SHP77 (cell line): ENCODE measurements around the gene COL5A1.

Experiments
- DNase-seq, 2 experiments: peaks; one replicate each; lab custom pipeline; 2025; lab: John Stamatoyannopoulos, UW

The COL5A1 gene

DNA sequence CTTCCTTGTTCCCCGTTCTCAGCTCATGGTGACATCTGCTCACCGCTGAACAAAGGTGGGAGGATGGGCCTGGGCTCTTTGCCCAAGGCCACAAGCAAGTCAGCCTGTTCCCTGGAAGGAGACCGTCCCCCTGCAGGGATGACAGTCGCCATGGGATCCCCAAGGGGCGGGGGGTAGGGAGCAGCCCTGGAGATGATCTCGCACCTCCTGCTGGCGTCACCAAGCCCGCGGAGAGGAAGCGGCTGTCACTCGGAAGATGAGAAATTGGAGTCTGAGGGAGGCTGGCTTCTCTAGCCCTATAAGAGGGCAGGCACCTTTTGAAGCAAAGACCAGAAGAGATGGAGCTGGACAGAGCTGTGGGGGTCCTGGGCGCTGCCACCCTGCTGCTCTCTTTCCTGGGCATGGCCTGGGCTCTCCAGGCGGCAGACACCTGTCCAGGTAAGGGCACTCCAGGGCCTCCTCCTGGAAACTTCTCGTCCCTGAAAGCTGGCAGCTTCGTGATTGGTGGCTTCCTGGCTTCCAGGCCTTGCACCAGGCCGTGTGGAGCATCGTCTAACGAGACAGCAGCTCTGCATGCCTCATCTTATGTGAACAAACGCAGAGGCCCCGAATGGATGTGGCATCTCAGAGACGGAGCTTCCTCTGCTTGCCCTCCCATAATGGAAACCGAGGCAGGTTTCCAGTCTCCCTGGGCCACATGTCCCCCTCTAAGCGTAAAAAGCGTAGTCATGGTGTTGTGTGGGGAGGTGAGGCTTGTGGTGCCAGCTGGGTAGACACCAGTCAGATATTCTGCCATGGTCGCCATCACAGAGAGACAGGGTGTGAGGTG lies 239.1 kb downstream of the COL5A1 start, which contains the start of gene FCN2:
Gene FCN2 (plus strand): TSS at position 327 of the 829 bp plus-strand sequence. CDS start 12 bp downstream, at position 339.
- no peak for DNase-seq

GRCh38 chr9:134881313-134881670 lies 239.7 kb downstream of the COL5A1 start:
- no peak for DNase-seq

DNA sequence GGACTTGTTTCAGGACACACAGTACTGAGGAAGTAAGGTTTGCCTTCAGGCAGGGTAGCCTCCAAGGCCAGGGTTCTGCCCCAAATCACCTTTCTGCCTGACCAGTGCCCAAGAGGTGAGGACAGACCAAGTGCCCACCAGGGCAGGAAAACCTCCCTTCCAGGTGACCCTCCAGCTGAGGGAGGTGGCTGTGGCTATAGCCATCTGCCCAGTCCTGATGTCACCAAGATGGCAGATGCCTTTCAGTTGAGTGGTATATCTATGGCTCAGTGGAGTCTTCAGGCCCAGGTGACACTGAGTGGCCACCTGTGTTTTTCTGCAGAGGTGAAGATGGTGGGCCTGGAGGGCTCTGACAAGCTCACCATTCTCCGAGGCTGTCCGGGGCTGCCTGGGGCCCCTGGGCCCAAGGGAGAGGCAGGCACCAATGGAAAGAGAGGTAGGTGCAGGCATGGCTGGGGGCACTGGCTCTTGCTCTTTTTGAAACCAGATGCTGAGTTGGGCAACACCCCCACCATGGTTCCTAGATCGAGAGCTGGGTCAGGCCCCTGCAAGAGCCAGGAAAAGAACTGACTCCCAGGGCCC lies 240.7 kb downstream of the COL5A1 start:
- no peak for DNase-seq

- DNase-seq, result no peak
Observed at GRCh38 chr9:134883040-134883782, 241.6 kb downstream of the COL5A1 start.

- no peak for DNase-seq
Observed at GRCh38 chr9:134884492-134884891, 242.9 kb downstream of the COL5A1 start.

DNA sequence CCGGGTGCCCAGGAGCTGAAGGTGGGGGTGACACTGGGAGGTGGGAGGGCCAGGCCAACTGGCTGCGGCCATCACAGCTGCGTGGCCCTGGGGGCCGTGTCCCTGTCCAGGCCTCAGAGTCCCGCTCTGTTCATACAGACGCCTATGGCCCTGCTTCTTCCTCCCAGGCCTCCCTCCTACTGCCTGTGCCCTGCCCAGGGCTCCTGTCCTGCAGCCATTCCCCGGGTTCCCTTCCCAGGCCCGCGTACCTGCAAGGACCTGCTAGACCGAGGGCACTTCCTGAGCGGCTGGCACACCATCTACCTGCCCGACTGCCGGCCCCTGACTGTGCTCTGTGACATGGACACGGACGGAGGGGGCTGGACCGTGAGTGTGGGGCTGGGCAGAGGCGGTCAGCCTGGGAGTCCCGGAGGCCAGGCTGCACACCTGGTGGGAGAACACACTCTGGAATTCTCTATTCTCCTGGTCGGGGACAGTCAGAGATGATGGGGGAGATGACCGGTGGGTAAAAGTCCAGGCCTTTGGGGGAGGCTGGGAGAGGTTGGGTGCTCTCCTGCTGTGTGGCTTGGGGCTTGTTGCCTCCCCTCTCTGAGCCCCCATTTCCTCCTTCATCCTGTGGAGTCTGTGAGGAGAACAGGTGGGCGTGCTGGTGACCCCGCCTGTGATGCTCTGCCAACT lies 243.5 kb downstream of the COL5A1 start:
- DNase-seq, result no peak

GRCh38 chr9:134885679-134886412 lies 244.2 kb downstream of the COL5A1 start:
- no peak for DNase-seq

- no peak for DNase-seq
Observed at GRCh38 chr9:134886413-134886913, 244.9 kb downstream of the COL5A1 start.

GRCh38 chr9:134887219-134887618 lies 245.6 kb downstream of the COL5A1 start:
- no peak for DNase-seq

DNA sequence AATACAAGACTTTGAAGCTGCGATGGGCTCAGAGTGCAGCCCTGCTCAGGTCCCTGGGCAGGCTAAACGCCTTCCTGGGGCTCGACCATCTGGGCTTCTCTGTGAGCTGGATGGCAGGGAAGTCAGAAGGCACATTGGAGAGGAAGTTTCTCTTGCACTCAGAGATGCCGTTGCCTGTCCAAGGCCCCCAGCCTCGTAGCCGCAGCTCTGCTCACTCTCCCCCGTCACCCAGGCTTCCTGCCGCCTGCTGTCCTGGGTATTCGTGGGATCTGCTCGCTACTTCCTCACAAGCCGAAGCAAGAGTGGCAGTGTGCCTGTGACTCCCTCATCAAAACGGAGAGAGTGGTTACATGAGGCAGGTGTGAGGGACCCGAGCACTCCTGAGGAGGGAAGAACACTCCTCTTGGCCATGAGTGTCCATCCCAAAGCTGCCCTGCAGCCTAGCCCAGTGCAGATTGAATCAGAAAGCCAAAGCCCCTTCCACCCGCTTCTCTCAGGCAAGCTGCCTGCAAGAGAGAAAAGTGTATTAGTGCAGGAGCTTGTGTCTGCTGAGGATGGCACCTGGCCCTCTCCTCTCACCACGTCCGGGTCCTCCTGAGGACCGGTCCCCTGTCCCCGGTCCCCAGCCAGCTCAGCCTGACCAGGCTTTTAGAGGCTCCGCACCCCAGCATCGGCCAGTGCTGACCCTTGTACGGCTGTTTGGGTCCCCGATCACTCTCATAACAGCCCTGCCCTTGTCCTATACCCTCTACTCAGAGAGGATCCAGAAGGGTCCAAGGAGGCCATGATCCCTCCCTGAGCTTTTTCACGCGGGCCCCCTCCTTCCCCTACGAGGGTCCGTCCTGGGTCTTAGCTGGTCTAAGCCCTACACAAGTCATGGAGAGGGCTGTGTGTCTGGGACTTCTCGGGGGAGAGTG lies 246.3 kb downstream of the COL5A1 start:
- DNase-seq, result no peak

GRCh38 chr9:134888603-134889190 lies 247.1 kb downstream of the COL5A1 start:
- no peak for DNase-seq

DNA sequence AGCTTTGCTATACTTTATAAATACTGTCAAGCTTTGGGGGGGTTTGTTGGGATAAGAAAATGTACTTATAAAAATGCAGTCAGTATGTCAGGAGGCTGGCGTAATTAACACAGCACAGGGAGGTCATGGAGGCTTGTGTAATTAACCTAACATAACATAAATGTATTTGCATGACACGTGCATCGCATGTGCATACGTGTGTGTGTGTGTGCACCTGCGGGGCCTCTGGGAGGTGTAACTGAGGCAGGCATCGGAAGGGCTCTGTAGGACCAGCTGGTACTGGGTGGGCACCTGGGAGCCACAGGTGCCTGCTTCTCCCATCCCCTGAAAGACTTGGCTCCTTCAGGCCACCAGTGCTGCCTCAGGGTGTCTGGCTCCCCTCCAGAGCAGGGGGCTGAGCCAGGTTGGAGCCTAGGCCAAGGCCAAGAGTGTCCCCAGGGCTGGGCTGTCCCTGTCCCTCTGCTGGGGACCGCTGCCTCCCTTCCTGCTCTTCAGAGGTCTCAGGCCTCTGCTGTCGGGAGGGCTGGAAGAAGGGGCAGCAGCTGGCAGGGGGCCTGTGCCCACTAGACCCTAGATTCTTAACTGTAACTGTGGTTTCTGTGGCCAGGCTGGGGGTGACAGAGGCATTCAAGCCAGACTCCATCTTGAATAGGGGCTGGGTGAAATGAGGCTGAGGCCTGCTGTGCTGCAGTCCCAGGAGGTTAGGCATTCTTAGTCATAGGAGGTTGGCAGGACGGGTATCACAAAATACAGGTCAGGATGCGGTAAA lies 248.0 kb downstream of the COL5A1 start:
- DNase-seq, result no peak

- no peak for DNase-seq
Observed at GRCh38 chr9:134890155-134890495, 248.5 kb downstream of the COL5A1 start.

GRCh38 chr9:134891053-134891452 lies 249.4 kb downstream of the COL5A1 start:
- no peak for DNase-seq

DNA sequence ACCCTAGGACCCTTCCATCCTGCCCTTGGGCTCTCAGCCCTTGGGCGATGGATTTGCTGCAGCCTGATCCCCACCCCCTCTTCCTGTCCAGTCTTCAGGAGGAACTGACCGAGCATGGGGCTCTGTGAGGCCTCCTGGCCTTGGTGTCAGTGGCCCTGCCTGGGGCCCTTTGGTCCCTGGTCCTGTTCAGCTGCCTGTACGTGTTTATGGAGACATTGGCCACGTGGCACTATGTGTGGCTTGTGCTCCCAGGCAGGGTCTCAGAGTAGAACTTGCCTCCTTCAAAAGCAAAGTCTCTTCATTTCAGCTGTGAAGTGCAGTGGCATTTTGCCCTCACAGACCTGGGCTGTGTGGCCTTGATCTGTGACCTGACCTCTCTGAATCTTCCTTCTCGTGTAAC lies 250.1 kb downstream of the COL5A1 start:
- no peak for DNase-seq

DNA sequence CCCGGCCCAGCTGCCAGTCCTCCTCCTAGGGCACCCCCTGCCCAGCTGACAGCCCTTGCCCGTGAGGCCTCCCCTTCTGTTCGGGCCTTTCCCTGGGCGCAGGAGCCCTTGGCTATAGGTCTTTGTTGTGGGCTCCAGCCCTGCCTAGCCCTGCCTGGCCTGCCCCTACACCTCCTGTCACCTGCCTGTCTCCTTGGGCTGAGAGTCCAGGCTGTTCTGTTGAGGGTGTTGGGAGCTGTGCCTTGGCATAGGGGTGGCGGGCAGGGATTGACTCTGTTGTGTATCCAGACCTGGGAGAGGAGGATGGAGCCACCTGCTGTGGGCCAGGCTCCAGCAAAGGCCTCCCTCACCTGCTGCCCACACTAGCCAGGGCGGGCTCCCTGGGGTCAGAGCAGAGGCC lies 250.6 kb downstream of the COL5A1 start:
- no peak for DNase-seq

GRCh38 chr9:134892820-134893420 lies 251.3 kb downstream of the COL5A1 start:
- DNase-seq, result no peak
